Activated CD8-positive, alpha-beta memory T cell treated with anti-CD3 and anti-CD28 coated beads for 24 hours (primary cell): Measurements from ENCODE around the gene RYR3.
"Not testable (repeated sequence)": the region's sequence is repeated elsewhere in the genome, so short reads cannot be mapped to it uniquely, and the experiment has no call there.

Experiments used
- DNase-seq: peaks from one replicate; pipeline ENCODE4 v3.0.0-alpha.2; 2020

Gene RYR3

GRCh38 chr15:33795070-33795469 is 484.3 kb downstream of the RYR3 start:
- no peak for DNase-seq

GRCh38 chr15:33797651-33798050 is 486.9 kb downstream of the RYR3 start:
- DNase-seq = no peak

- DNase-seq = no peak
Measured at GRCh38 chr15:33801954-33802353, 491.2 kb downstream of the RYR3 start.

GRCh38 chr15:33807665-33808064 is 496.9 kb downstream of the RYR3 start:
- no peak for DNase-seq

GRCh38 chr15:33808720-33809457 is 498.1 kb downstream of the RYR3 start:
- no peak for DNase-seq

GRCh38 chr15:33810073-33810595 is 499.4 kb downstream of the RYR3 start:
- DNase-seq = no peak

DNA sequence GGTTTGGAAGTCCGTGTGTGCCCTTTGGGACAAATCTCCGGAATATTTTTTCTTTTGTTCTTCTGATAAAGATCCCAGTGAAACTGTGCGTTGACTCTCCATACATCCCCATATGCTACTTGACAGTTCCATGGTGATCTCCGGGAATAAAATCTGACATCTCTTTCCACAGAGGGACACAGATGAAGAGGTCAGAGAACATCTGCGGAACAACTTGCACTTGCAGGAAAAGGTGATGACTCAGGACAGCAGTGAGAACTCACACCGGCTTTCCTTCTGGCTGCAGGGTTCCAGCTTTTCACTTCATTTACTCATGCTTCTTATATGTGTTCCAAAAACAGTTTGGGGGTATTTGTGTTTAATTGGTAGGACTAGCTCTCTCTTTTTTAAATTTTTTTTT is 500.0 kb downstream of the RYR3 start:
- no peak for DNase-seq

DNA sequence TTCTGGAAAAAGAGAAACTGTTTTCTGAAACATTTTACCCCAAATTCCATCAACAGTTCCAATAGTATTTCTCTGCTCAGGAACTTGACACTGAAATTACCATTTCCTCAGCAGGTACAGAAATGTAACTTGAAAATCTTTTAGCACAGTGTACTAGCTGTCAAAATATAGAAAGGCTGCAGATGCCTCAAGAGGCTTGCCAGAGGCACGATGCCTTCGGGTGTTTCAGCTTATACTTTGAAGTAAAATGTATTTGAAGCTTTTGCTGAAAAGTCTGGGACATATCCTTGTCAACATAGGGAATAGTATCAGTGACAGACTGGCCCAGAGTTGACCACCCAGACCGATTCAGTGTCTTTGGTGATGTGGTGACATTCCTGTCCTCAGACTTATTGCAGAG is 503.1 kb downstream of the RYR3 start:
- no peak for DNase-seq

DNA sequence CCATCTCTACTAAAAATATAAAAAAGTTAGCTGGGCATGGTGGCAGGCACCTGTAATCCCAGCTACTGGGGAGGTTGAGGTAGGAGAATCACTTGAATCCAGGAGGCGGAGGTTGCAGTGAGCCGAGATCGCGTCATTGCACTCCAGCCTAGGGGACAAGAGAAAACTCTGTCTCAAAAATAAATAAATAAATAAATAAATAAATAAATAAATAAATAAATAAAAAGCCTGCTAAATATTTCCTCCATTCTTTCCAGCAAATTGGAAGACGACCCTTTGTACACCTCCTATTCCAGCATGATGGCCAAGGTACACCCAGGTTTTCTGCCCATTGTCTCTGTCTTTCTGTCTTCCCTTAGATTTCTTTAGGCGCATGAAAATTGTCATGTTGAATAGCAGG is 508.7 kb downstream of the RYR3 start:
- not testable (repeated sequence) for DNase-seq

DNA sequence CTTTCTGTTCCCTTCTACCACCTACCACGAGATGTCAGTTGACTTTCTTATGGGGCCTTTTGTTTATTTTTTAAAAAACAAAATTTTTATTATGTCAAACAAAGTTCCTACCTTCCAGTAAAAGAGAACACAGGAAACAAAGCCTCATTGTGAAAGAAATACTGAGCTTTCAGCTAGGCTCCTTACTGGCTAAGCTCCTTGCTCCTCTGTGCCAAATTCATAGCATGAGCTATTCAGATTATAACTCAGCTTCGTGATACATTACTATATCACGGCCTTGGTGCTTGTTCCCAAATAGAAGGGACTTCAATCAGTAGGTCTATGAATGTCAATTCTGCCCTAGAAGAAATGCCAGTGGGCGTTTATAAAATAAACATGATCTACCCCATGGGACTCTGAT is 511.7 kb downstream of the RYR3 start:
- no peak for DNase-seq

GRCh38 chr15:33823119-33823518 is 512.4 kb downstream of the RYR3 start:
- DNase-seq = no peak

DNA sequence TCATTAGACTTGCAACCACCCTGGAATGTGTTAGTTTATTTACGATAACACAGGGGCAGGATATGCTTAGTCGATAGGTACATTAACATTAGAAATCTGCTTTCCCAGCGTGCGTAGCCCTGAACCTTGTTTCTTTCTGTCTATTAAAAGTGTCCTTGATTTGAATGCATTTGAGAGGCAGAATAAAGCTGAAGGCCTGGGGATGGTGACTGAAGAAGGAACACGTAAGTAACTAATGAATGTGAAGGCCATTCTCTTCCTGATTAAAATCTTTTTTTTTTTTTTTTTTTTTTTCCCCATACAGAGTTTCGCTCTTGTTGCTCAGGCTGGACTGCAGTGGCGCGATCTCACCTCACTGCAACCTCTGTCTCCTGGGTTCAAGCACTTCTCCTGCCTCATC is 514.7 kb downstream of the RYR3 start:
- DNase-seq = no peak

GRCh38 chr15:33826201-33826600 is 515.4 kb downstream of the RYR3 start:
- DNase-seq = no peak

DNA sequence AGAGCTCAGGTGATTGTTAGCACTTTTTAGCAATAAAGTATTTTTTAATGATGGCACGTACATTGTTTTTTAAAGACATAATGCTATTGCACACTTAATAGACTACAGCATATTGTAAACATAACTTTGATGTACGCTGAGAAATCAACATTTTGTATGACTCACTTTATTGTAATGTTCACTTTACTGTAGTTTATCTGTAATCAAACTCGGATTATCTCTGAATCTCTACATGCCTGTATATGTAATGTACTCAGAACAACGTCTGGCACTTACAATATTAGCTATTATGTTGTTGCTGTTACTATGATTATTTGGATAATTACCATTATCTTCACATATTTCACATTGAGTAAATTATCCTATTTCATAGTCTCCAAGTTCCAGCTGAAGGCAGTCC is 519.6 kb downstream of the RYR3 start:
- DNase-seq = no peak

- no peak for DNase-seq
Measured at GRCh38 chr15:33831646-33832045, 520.9 kb downstream of the RYR3 start.

DNA sequence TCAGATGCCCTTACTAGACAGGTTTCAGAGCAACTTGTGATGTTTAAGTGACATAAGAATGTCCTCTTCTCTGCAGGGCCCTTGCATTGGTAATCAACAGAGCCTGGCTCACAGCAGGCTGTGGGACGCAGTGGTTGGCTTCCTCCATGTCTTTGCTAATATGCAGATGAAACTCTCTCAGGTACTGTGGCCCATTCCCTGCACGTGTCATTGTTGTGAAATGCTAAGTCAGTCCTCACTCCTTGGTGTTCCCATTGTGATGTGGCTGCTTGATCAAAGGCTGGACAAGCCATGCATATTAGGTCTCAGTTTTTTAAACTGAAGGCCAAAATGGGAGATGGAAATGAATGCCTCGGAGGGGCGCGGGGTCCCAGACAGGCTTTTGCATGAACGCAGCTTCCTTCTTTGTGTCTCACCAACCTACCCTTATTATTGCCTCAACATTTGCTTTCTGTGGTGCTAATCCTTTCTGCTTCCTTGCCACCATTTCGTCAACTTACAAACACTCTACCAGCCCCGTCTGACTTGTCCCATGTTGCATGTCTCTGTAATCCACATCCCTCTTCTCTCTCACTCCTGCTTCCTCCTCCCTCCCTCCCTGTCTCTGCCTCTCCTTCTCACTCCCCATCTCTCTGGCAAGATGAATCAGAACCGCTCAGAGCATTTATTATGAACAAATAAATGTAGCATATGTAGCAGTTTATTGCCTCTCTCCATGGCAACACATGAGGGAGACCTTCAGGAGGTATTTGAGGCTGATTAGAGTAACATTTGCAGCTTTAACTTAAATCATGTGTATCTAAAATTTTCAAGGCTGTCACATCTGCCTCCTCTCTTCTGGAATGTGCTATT is 524.4 kb downstream of the RYR3 start:
- DNase-seq = no peak

GRCh38 chr15:33837294-33837693 is 526.5 kb downstream of the RYR3 start:
- no peak for DNase-seq

GRCh38 chr15:33839540-33839939 is 528.8 kb downstream of the RYR3 start:
- DNase-seq = no peak

- DNase-seq = no peak
Measured at GRCh38 chr15:33840615-33841014, 529.8 kb downstream of the RYR3 start.

DNA sequence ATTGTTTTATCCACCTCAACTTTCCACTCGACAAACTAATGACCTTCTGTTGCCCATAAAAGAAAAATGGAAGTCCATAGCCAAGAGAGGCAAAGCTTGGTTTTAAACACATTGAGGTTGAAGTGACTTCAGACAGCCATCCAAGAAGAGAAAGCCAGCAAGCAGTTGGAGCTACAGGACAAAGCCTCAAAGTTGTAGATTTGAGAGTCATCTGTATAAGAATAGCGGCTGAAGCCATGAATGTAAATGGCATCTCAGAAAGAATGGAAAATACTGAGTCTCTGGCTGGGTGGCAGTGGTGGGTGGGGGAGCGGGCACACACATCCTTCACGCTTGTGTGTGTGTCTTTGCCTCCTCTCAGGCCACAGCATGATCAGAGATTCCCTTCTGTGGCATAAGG is 533.4 kb downstream of the RYR3 start:
- no peak for DNase-seq

DNA sequence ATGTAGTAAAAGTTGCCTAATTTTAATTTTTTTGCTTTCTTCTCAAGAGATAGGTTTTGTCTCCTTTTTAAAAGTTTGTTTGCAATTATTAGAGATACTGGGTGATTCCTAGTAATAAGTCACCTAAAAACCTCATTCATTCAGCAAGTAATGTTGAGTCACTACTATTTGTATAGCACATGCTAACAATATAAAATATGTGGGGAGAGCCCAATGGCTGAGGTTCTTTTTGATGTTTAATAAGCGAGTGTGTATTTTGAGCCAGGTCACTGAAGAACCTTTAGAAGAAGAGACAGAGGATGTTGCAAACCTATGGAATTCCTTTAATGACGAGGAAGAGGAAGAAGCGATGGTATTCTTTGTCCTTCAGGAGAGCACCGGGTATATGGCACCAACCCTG is 533.8 kb downstream of the RYR3 start:
- no peak for DNase-seq

GRCh38 chr15:33846142-33846541 is 535.4 kb downstream of the RYR3 start:
- no peak for DNase-seq

DNA sequence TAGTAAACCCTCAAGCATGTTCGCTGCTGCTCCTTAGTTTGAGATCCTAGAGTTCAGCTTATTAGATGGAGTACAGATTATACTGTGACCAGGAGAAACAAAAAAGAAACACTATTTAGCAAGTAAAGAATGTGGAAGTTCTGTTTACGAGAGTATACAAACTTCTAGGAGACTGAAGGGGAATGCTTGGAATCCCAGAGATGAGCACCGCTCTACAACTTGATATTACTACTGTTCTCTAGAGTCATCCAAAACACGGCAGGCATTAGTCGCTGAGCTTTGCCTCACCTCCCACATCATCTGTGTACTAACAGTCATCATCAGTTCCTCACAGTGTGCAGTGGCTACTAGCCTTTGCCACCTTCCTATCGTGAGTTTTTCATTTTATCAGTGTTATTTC is 536.1 kb downstream of the RYR3 start:
- DNase-seq = no peak

GRCh38 chr15:33848011-33848410 is 537.2 kb downstream of the RYR3 start:
- DNase-seq = no peak
